H9 (cell line): ENCODE results near the gene TNFSF8. TPM values are rescaled to one million over a fixed set of nuclear protein-coding genes. Genes with fewer than 3 reads are reported as not detected.

ENCODE experiments used
- DNase-seq: peaks from one replicate; pipeline ENCODE4 v3.0.0-alpha.2; 2017
- H2AFZ ChIP-seq: one replicate; pipeline ENCODE4 v1.6.1; 2013; ENCODE audit warnings: mild to moderate bottlenecking, low read length, control low read depth, moderate library complexity
- H2AK5ac ChIP-seq: 2 replicates; pipeline ENCODE4 v1.6.1; 2013; ENCODE audit warnings: low read length, control low read depth, mixed read lengths; ENCODE audit not compliant: insufficient read length
- H2BK120ac ChIP-seq: one replicate; pipeline ENCODE4 v1.6.1; 2013; ENCODE audit warnings: low read depth, mild to moderate bottlenecking, low read length, control low read depth, inconsistent platforms; ENCODE audit not compliant: poor library complexity, severe bottlenecking
- H2BK12ac ChIP-seq: 2 replicates; pipeline ENCODE4 v1.6.1; 2013; ENCODE audit warnings: low read length, control low read depth, mixed read lengths, low read depth; ENCODE audit not compliant: insufficient read length
- H2BK15ac ChIP-seq: 2 replicates; pipeline ENCODE4 v1.6.1; 2013; ENCODE audit warnings: low read depth, low read length, control low read depth
- H2BK20ac ChIP-seq: one replicate; pipeline ENCODE4 v1.6.1; 2013; ENCODE audit warnings: low read depth, mild to moderate bottlenecking, low read length, control low read depth, inconsistent platforms; ENCODE audit not compliant: poor library complexity, severe bottlenecking
- H2BK5ac ChIP-seq: 2 replicates; pipeline ENCODE4 v1.6.1; 2013; ENCODE audit warnings: low read length, control low read depth, mixed read lengths; ENCODE audit not compliant: insufficient read length
- H3K14ac ChIP-seq: 2 replicates; pipeline ENCODE4 v1.6.1; 2013; ENCODE audit warnings: low read length, control low read depth; ENCODE audit not compliant: insufficient read depth
- H3K18ac ChIP-seq: 2 replicates; pipeline ENCODE4 v1.6.1; 2013; ENCODE audit warnings: low read depth, mild to moderate bottlenecking, mixed read lengths, low read length, control low read depth; ENCODE audit not compliant: insufficient read length
- H3K23ac ChIP-seq: 2 replicates; pipeline ENCODE4 v1.6.1; 2013; ENCODE audit warnings: low read length, control low read depth, mixed read lengths, low read depth; ENCODE audit not compliant: insufficient read length
- H3K23me2 ChIP-seq: 2 replicates; pipeline ENCODE4 v1.6.1; 2013; ENCODE audit warnings: low read depth, mild to moderate bottlenecking, mixed read lengths, low read length, control low read depth; ENCODE audit not compliant: insufficient read length, poor library complexity, severe bottlenecking
- H3K27ac ChIP-seq: 2 replicates; pipeline ENCODE4 v1.5.1; 2013; ENCODE audit warnings: low read length, control low read depth, mixed read lengths, low read depth; ENCODE audit not compliant: insufficient read length
- H3K27me3 ChIP-seq: 2 replicates; pipeline ENCODE4 v1.6.1; 2013; ENCODE audit warnings: low read length, control low read depth, inconsistent platforms; ENCODE audit not compliant: insufficient read depth
- H3K4ac ChIP-seq: 2 replicates; pipeline ENCODE4 v1.6.1; 2013; ENCODE audit warnings: low read depth, mild to moderate bottlenecking, control low read depth, inconsistent platforms, low read length, moderate library complexity
- H3K4me1 ChIP-seq: 2 replicates; pipeline ENCODE4 v1.6.1; 2013; ENCODE audit warnings: low read length, control low read depth, inconsistent platforms; ENCODE audit not compliant: insufficient read depth
- H3K4me2 ChIP-seq: 2 replicates; pipeline ENCODE4 v1.6.1; 2013; ENCODE audit warnings: low read length, control low read depth, mixed read lengths; ENCODE audit not compliant: insufficient read length, insufficient read depth
- H3K56ac ChIP-seq: 2 replicates; pipeline ENCODE4 v1.6.1; 2013; ENCODE audit warnings: low read depth, mild to moderate bottlenecking, mixed read lengths, low read length, control low read depth; ENCODE audit not compliant: insufficient read length
- H3K79me1 ChIP-seq: 2 replicates; pipeline ENCODE4 v1.6.1; 2013; ENCODE audit warnings: low read depth, mild to moderate bottlenecking, moderate library complexity, low read length, control low read depth, inconsistent platforms; ENCODE audit not compliant: insufficient read depth, poor library complexity, severe bottlenecking
- H3K79me2 ChIP-seq: 2 replicates; pipeline ENCODE4 v1.6.1; 2013; ENCODE audit warnings: low read length, control low read depth, inconsistent platforms; ENCODE audit not compliant: insufficient read depth
- H3K9ac ChIP-seq: 2 replicates; pipeline ENCODE4 v1.6.1; 2013; ENCODE audit warnings: low read length, control low read depth, mixed read lengths; ENCODE audit not compliant: insufficient read length; ENCODE audit errors: extremely low read depth
- H3K9me3 ChIP-seq: one replicate; pipeline ENCODE4 v1.6.1; 2013; ENCODE audit warnings: low read depth, low read length, inconsistent platforms; ENCODE audit not compliant: control insufficient read depth
- H3T11ph ChIP-seq: one replicate; pipeline ENCODE4 v1.6.1; 2013; ENCODE audit warnings: mild to moderate bottlenecking, low read length, control low read depth, inconsistent platforms
- H4K20me1 ChIP-seq: one replicate; pipeline ENCODE4 v1.6.1; 2013; ENCODE audit not compliant: control insufficient read depth, insufficient read length, insufficient read depth
- H4K5ac ChIP-seq: 2 replicates; pipeline ENCODE4 v1.6.1; 2013; ENCODE audit warnings: low read depth, mild to moderate bottlenecking, mixed read lengths, low read length, control low read depth; ENCODE audit not compliant: insufficient read length
- H4K8ac ChIP-seq: replicated peaks from 2 replicates; pipeline ENCODE4 v1.6.1; 2013; ENCODE audit warnings: low read length, control low read depth, mixed read lengths, low read depth; ENCODE audit not compliant: insufficient read length
- H4K91ac ChIP-seq: 2 replicates; pipeline ENCODE4 v1.6.1; 2013; ENCODE audit warnings: low read depth, mild to moderate bottlenecking, moderate library complexity, mixed read lengths, low read length, control low read depth; ENCODE audit not compliant: insufficient read length
- H3K27ac Mint-ChIP-seq, 3 experiments: 2 replicates in 2 of 3; 3 replicates in 1 of 3; pipeline ENCODE4 v1.8.0; 2020 to 2021; ENCODE audit warnings: mixed read lengths in 3 of 3, mild to moderate bottlenecking in 1 of 3, moderate library complexity in 1 of 3
- H3K27me3 Mint-ChIP-seq: 2 replicates; pipeline ENCODE4 v1.8.0; 2021; ENCODE audit warnings: low read depth, mild to moderate bottlenecking, moderate library complexity, mixed read lengths
- H3K36me3 Mint-ChIP-seq, 3 experiments: 2 replicates in 2 of 3; 3 replicates in 1 of 3; pipeline ENCODE4 v1.8.0; 2020 to 2021; ENCODE audit warnings: low read depth in 3 of 3, mixed read lengths in 3 of 3; ENCODE audit not compliant: insufficient read depth in 1 of 3
- H3K4me1 Mint-ChIP-seq, 2 experiments: 2 replicates each; pipeline ENCODE4 v1.8.0; 2020; ENCODE audit warnings: mixed read lengths in 2 of 2
- H3K4me3 Mint-ChIP-seq, 2 experiments: 2 replicates in 1 of 2; 3 replicates in 1 of 2; pipeline ENCODE4 v1.8.0; 2020 to 2021; ENCODE audit warnings: mild to moderate bottlenecking in 2 of 2, mixed read lengths in 2 of 2, moderate library complexity in 1 of 2
- H3K9me3 Mint-ChIP-seq, 2 experiments: 2 replicates in 1 of 2; 3 replicates in 1 of 2; pipeline ENCODE4 v1.8.0; 2020; ENCODE audit warnings: mild to moderate bottlenecking in 2 of 2, mixed read lengths in 2 of 2, moderate library complexity in 1 of 2
- WGBS: extraction: QIAGEN DNeasy Blood & Tissue Kit; methylation state at CpG from one replicate; pipeline ENCODE4 v1.1.7; 2013; ENCODE audit warnings: missing lambda C conversion rate, low lambda C conversion rate, mixed read lengths; ENCODE audit not compliant: insufficient read length; ENCODE audit errors: extremely low coverage; 5-methylcytosine and 5-hydroxymethylcytosine counted together
- total RNA-seq: library from RNA; stranded (reverse); gene quantifications from 2 replicates; pipeline ENCODE4 v1.2.1, GENCODE V29; 2021
- TF ChIP-seq, protein P1 (sequence below): fragments of 200-600 bp; sonication (generic); conservative IDR thresholded peaks from 3 replicates; pipeline ENCODE4 v1.8.0; 2021; ENCODE audit warnings: antibody characterized with exemption, mild to moderate bottlenecking

The TNFSF8 gene
- total RNA-seq, 1 experiment from 2014 or later: not detected

DNA sequence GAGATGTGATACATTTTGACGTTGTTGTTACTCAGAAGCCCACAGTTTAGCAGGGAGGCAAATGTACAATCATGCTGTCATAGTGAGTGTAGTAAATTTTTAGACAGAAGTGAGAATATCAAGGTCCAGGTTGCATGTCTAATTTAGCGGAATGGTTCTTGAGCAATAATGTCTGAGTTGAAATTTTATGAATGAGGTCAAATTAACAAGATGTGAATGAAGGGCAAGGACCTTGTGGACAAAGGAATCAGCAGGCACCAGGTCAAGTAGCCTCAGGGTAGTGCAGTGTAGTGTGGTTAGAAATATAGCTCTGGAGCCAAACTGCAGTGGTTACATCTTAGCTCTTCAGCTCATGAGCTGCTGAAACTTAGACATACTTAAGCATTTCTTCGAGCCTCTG lies 36.2 kb downstream of the TNFSF8 start:
- Mint-ChIP-seq H3K4me1 (peaks cover 4 to 14% of the 10 kb centered on the region in 2 experiments; a peak in 2 of 4 replicates), H3K9me3 (no peaks in the 10 kb centered on the region), H3K36me3 (no peaks in the 10 kb centered on the region), H3K27me3 (peaks cover 5% of the 10 kb centered on the region), H3K27ac (no peak overlapping the region), H3K4me3 (no peak overlapping the region)
- H2BK5ac ChIP-seq: no peak overlapping the region
- H4K20me1 ChIP-seq: no peaks in the 10 kb centered on the region
- H4K91ac ChIP-seq: no peak overlapping the region
- H2AFZ ChIP-seq: no peak overlapping the region
- no peaks in the 10 kb centered on the region for H3K27me3 ChIP-seq
- H3K4ac ChIP-seq: no peak overlapping the region
- H3K9ac ChIP-seq: no peak overlapping the region
- TF ChIP-seq, protein P1, sequence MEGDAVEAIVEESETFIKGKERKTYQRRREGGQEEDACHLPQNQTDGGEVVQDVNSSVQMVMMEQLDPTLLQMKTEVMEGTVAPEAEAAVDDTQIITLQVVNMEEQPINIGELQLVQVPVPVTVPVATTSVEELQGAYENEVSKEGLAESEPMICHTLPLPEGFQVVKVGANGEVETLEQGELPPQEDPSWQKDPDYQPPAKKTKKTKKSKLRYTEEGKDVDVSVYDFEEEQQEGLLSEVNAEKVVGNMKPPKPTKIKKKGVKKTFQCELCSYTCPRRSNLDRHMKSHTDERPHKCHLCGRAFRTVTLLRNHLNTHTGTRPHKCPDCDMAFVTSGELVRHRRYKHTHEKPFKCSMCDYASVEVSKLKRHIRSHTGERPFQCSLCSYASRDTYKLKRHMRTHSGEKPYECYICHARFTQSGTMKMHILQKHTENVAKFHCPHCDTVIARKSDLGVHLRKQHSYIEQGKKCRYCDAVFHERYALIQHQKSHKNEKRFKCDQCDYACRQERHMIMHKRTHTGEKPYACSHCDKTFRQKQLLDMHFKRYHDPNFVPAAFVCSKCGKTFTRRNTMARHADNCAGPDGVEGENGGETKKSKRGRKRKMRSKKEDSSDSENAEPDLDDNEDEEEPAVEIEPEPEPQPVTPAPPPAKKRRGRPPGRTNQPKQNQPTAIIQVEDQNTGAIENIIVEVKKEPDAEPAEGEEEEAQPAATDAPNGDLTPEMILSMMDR: no peak
- no peak overlapping the region for H4K5ac ChIP-seq
- no peaks in the 10 kb centered on the region for H3K9me3 ChIP-seq
- peaks cover 6% of the 10 kb centered on the region; the same call in 1 of the 2 replicates for H3K4me1 ChIP-seq
- H3K14ac ChIP-seq: peak overlapping the region; percentile 34; the same call in 1 of the 2 replicates
- H2AK5ac ChIP-seq: no peak overlapping the region
- no peak for DNase-seq
- no CpG with 5 or more reads among the region's 3 CpGs for WGBS
- H3K79me1 ChIP-seq: no peaks in the 10 kb centered on the region
- H3K23me2 ChIP-seq: no peaks in the 10 kb centered on the region
- no peak overlapping the region for H3T11ph ChIP-seq
- H2BK15ac ChIP-seq: no peak overlapping the region
- no peak overlapping the region for H3K56ac ChIP-seq
- H3K27ac ChIP-seq: no peak overlapping the region
- H3K4me2 ChIP-seq: no peak overlapping the region
- no peak overlapping the region for H4K8ac ChIP-seq
- no peak overlapping the region for H2BK12ac ChIP-seq
- no peak overlapping the region for H3K18ac ChIP-seq
- H2BK120ac ChIP-seq: no peak overlapping the region
- no peaks in the 10 kb centered on the region for H3K79me2 ChIP-seq
- no peak overlapping the region for H3K23ac ChIP-seq
- H2BK20ac ChIP-seq: no peak overlapping the region
